Measurements from ENCODE around the gene RNF11. TPM values are rescaled to one million over a fixed set of nuclear protein-coding genes. Genes with fewer than 3 reads are reported as not detected.

Gene RNF11
- total and polyA plus RNA-seq, 11 donors, result 42.4 to 143 (median 107) TPM

GRCh38 chr1:51317798-51318197 lies 81.7 kb downstream of the RNF11 start:
- H3K4me1 ChIP-seq, result peaks cover 0 to 13% (median 0%) of the 10 kb centered on the region in 12 donors
- intact Hi-C loops (cut with DNase I), result no loop called here
- ATAC-seq (no peak), DNase-seq (no peak)
- H3K9me3 ChIP-seq, result no peaks in the 10 kb centered on the region
- H3K4me3 ChIP-seq, result no peak overlapping the region
- TF ChIP-seq POLR2A (IDR thresholded peaks at IDR 0.05) (no peak), CTCF (IDR thresholded peaks at IDR 0.05) (no peak)
- no peak overlapping the region for H3K27ac ChIP-seq
- H3K27me3 ChIP-seq, result no peaks in the 10 kb centered on the region
- WGBS, 4 donors, result 82 to 93% (median 87%) methylated on average over 7 of the region's 7 CpGs
- H3K36me3 ChIP-seq, result no peaks in the 10 kb centered on the region

- intact Hi-C loops (cut with DNase I), result loop anchor here in 1 of 10 donors (10.0 kb wide), 1 partner anchor 214 kb away; no protein-coding TSS in a partner anchor
- H3K27ac ChIP-seq, result no peak overlapping the region
- no peaks in the 10 kb centered on the region for H3K36me3 ChIP-seq
- no peaks in the 10 kb centered on the region for H3K9me3 ChIP-seq
- ATAC-seq (no peak), DNase-seq (no peak)
- TF ChIP-seq POLR2A (IDR thresholded peaks at IDR 0.05), result no peak
- WGBS, 4 donors, result 90 to 98% (median 97%) methylated on average over 10 to 11 of the region's 11 CpGs
- H3K4me3 ChIP-seq, result no peak overlapping the region
- H3K4me1 ChIP-seq, result peaks cover 0 to 11% (median 3%) of the 10 kb centered on the region in 12 donors
- H3K27me3 ChIP-seq, result no peaks in the 10 kb centered on the region
These were observed 85.2 kb downstream of the RNF11 start for GRCh38 chr1:51320967-51321923.

GRCh38 chr1:51321924-51322280 lies 85.8 kb downstream of the RNF11 start:
- H3K4me3 ChIP-seq, result no peak overlapping the region
- DNase-seq, result no peak
- no peak overlapping the region for H3K27ac ChIP-seq
- no peak for ATAC-seq
- peaks cover 0 to 17% (median 3%) of the 10 kb centered on the region in 12 donors for H3K4me1 ChIP-seq
- H3K9me3 ChIP-seq, result no peaks in the 10 kb centered on the region
- intact Hi-C loops (cut with DNase I), result loop anchor here in 1 of 10 donors (10.0 kb wide), 1 partner anchor 213 kb away; no protein-coding TSS in a partner anchor
- no peaks in the 10 kb centered on the region for H3K27me3 ChIP-seq
- TF ChIP-seq CTCF (IDR thresholded peaks at IDR 0.05), result no peak
- TF ChIP-seq POLR2A (IDR thresholded peaks at IDR 0.05), result no peak
- no peaks in the 10 kb centered on the region for H3K36me3 ChIP-seq
- WGBS, 4 donors, result 79 to 92% (median 85%) methylated on average over 2 of the region's 2 CpGs; no CpG with 5 or more reads in 1 of the 4 donors

DNA sequence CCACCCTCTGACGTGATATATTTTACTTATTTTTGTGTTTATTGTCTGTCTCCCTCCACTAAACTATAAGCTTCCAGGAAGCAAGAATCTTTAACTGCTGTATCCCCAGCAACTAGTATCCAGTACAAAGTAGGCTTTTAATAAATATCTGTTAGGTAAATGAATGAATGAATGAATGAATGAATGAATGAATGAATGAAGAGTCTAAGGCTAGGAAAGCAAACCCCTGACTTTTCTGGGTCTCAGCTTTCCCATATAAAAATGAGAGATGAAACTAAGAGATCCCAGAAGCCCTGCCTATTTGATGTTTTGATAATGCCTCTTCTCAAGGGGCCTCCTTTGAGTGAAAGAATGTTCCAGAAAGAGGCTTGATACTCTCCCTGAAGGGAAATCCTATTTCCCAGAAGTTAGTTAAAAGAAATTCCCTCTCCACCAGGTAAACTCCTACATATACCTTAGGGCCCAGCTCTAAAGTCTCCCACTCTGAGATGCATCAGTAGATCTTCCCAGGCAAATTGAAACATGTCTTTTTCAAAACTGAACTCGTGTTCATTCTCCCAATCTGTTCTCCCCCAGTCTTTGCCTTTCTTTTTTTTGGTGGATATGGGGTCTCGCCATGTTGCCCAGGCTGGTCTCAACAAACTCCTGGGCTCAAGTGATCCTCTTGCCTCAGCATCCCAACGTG lies 86.5 kb downstream of the RNF11 start:
- H3K27me3 ChIP-seq, result no peaks in the 10 kb centered on the region
- WGBS, 4 donors, result 87 to 91% (median 89%) methylated on average over 4 of the region's 4 CpGs
- peaks cover 0 to 19% (median 3%) of the 10 kb centered on the region in 12 donors for H3K4me1 ChIP-seq
- no peaks in the 10 kb centered on the region for H3K9me3 ChIP-seq
- H3K4me3 ChIP-seq, result no peak overlapping the region
- no peak for ATAC-seq
- H3K36me3 ChIP-seq, result no peaks in the 10 kb centered on the region
- no peak for TF ChIP-seq POLR2A (IDR thresholded peaks at IDR 0.05)
- TF ChIP-seq CTCF (IDR thresholded peaks at IDR 0.05), result no peak
- intact Hi-C loops (cut with DNase I), result loop anchor here in 1 of 10 donors (10.0 kb wide), 1 partner anchor 212 kb away; no protein-coding TSS in a partner anchor
- H3K27ac ChIP-seq, result no peak overlapping the region
- DNase-seq, result no peak

Other genes starting within 250 kb of the RNF11 start
- not detected for gene C1orf185, start 134.0 kb upstream of the RNF11 start, total RNA-seq
- gene C1orf185, start 134.0 kb upstream of the RNF11 start, polyA plus RNA-seq, result not detected
- 10 to 100 TPM; 14.5 to 29.2 (median 23.5) TPM for gene TTC39A, start 94.3 kb downstream of the RNF11 start, total RNA-seq
- 10 to 100 TPM in 1 of 2 donors, 1 to 10 TPM in 1; 8.4 to 16.0 TPM for gene TTC39A, start 94.3 kb downstream of the RNF11 start, polyA plus RNA-seq

Data from heart left ventricle (tissue), 16 donors.